HG02870 (cell line): ENCODE data around the gene EOMES.
A peak's percentile ranks its signal among the peaks of the same experiment; 100 is the strongest.
"Not testable (repeated sequence)": the region's sequence is repeated elsewhere in the genome, so short reads cannot be mapped to it uniquely, and the experiment has no call there.

Source experiments
- ATAC-seq: cut with Tn5 transposase; IDR thresholded peaks from one replicate; pipeline ENCODE4 v1.9.1; 2021; ENCODE audit warnings: mild to moderate bottlenecking, moderate library complexity; ENCODE audit not compliant: unreplicated experiment

EOMES gene

DNA sequence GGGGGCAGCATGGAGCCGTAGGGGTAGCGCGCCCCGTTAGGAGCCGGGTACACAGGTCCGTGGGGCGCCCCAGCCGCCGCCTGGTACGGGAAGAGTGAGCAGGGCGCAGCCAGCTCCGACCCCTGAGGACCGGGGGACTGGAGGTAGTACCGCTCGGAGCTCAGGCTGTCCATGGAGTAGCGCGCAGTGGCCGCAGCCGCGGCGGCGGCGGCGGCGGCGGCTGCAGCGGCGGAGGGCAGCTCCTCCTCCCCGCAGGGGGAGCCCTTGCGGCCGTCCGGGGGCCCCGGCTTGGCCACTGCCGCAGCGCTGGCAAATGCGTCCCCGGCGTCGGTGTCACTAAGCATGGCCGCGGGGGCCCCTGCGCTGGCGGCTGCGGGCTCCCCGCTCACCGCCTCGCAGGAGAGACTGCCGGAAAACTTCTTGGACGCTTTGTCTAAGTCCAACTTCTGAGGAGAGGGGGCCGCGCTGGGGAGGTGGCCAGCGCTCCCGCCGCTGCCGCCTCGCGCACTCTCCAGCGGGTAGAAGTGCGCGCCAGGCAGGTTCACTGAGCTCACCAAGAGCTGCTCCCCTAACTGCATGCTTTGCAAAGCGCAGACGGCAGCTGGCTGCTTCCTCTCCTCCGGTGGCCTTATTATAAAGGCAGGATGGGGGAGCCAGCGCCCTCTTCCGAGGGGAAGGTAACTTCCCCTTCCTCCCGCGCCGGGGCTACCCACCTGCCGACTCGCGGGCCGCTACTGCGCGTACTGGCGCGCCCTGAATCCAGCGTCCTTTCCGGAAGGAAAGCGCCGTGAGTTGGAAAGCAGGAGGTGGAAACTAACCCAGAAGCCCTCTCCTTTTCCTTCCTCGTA is at the start of gene EOMES:
TSS of gene EOMES (minus strand) at position 607 of the 848 bp plus-strand sequence. CDS start at position 578, 29 bp downstream.
- ATAC-seq = peak; percentile 49

DNA sequence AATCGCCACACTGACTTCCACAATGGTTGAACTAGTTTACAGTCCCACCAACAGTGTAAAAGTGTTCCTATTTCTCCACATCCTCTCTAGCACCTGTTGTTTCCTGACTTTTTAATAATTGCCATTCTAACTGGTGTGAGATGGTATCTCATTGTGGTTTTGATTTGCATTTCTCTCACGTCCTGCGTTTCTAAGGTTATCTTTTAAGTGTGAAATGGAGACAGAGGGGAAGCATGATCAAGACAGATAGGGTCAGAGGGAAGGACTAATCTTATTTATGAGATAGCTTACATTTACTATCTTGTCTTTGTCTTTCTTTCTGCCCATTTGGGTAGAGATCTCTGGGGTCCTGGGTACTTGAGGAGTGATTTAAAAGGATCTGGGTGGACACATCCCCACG is 48.3 kb upstream of the EOMES start:
- not testable (repeated sequence) for ATAC-seq

DNA sequence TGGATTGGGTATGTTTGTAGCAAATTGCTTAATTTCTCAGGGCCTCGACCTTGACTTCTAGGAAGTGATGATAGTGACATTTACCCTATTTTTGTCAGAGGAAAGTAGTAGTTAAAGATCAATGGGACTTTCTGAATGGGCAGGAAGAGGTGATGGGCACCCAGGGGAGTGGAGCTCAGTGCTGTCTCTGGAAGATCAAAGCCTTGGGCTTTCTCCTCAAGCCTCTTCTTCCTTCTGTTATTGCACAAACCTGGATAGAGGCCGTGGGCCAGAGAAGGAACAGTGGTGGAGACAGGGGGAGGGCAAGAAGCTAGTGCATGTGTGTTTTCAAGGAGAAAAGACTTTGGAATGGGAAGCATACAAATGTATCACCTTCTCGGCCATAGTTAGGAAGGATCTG is 44.9 kb upstream of the EOMES start:
- no peak for ATAC-seq

DNA sequence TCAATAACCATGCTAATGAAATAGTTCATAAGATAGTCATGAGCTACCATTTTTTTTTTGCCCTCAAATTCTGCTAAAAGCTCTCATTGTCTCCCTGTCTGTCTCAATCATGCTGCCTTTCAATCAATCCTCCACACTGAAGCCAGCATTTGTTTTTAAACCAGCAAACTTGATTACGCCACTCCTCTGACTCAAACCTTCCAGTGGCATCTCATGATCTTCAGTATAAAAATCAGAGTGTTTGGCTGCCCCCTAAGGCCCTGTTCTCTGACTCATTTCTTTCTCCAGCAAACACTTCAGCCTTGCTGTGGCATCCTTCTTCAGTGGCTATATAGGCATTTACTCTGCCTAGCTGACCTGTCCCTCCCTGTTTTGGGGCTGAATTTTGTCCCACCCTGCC is 36.0 kb upstream of the EOMES start:
- ATAC-seq = no peak

DNA sequence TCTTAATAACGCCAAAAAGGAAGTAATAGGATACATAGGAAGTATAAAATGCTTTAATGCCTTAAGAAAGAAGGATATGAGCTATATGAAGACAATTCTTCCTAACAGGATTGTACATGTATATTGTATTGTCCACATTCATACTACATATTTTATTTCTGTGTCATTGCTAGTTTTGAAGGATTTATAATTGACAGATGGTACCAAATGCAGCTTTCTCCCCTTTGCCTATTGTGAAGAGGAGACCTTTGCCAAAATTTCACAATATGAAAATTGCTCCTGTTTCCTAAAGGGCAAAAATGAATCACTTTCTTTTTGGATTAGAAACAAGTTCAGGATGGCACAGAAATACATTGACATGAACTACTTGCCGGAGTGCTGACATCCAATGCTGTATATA is 34.8 kb upstream of the EOMES start:
- ATAC-seq = no peak

DNA sequence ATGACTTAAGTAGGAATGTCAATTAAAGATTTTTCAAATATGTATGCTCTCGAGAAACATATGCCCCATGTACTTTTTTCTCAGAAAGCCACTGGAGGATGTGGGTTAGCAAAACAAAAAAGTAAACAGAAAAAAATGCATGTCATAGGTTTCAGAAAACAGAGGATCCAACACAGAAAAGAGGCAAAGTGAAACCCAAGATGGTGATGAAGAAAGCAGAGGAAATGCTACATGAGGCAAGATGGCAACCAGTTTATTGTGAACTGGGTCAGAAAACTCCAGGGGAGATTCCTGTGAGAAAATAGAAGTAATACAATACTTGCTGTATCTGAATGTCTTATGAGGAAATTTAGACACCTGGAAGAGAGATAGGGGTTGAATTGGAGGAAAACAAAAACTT is 30.8 kb upstream of the EOMES start:
- no peak for ATAC-seq

DNA sequence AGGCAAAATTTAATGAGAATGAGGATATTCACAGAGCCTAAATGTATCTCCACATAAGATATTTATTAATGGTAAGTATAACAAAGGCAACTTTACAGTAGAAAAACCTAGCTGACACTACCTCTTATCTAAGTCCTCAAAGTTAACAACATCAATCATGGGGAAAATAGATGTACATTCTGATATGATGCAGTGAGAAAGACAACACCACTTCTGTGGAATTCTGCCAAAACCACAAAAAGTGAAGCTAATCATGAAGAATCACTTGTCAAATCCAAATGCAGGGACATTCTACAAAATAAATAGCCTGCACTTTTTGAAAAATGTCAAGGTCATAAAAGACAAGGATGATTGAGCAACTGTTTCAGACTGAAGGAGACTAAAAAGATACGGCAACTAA is 27.5 kb upstream of the EOMES start:
- no peak for ATAC-seq

DNA sequence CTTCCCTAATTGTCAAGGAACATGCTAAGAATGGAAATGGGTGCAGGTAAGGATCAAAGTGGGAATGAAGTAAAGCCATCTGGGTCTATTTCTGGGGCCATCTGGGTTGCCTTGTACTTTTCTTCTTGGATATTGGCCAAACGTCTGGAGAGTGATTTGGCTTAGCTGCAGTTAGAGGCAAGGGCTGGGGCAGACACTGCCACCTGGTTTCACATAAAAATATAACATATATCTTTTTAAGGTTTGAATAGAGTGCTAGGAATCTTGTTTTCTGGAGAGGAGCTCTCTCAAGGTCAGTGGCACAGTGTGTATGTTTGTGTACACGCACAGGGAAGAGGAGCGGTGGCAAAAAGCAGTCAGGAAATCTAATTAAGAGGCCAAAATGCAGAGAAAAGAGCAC is 24.7 kb upstream of the EOMES start:
- no peak for ATAC-seq

DNA sequence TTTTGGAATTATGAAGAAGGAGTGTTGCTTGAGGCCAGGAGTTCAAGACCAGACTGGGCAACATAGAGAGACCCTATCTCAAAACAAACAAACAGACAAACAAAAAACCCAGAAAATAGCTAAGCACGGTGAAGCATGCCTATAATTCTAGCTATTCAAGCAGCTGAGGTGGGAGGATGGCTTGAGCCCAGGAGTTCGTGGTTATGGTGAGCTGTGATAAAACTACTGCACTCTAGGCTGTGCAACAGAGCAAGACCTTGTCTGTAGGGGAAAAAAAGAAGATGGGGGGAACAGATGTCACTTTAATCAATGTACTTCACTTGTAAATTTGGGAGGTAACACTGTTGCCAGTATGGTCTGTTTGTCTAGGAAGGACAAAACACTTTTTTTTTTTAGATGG is 18.7 kb upstream of the EOMES start:
- no peak for ATAC-seq

DNA sequence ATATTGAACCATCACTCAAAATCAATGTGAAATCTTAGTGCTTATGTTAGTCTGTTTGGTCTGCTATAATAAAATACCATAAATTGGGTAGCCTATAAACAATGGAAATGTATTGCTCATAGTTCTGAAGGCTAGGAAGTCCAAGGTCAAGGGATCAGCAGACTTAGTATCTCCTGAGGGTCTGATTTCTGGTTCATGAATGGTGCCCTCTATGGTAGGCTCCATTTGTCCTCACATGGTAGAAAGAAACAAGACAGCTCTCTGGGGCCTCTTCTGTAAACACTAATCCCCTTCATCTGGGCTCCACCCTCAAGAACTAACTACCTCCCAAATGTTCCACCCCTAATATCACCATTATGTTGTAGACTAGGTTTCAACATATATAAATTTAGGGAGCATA is 15.0 kb upstream of the EOMES start:
- no peak for ATAC-seq

DNA sequence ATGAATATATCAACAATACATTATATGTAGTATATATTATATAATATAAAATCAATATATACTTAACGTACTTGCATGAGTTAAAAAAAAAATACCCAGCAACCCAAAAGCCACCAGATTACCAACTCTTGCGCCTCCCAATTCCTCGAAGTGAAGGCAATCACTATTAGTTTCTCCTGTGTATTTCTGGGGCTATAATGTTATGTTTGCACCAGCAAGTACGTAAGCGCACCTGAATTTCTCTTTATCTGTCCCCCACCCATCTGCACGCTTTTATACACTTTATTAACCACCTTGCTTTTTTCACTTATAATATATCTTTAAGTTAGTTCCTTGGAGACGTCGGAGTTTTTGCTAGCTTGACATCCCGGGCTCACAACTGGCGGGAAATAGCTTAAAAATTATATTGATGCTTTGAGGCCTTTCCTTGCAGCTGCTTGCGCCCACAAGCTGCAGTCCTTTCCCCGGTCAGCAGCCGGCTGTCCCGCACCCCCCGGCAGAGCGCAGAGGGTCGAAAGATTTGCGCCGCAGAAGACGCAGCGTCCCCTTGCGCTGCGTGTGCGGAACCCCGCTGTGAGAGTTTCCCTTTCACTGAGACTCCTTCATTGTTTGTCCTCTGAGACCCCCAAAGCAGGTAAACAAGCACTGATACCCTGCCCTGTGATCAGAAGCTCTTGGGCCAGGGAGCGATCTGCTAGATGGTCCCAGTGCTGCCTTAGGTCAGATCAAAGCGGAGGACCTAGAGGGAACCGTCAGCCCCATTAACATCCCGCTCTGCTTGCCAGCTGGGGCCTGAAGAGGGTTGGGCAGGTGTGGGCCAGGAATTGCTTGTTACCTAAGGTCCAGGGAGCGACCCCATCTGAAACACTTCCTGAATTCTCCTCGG is 8.9 kb upstream of the EOMES start:
- no peak for ATAC-seq

DNA sequence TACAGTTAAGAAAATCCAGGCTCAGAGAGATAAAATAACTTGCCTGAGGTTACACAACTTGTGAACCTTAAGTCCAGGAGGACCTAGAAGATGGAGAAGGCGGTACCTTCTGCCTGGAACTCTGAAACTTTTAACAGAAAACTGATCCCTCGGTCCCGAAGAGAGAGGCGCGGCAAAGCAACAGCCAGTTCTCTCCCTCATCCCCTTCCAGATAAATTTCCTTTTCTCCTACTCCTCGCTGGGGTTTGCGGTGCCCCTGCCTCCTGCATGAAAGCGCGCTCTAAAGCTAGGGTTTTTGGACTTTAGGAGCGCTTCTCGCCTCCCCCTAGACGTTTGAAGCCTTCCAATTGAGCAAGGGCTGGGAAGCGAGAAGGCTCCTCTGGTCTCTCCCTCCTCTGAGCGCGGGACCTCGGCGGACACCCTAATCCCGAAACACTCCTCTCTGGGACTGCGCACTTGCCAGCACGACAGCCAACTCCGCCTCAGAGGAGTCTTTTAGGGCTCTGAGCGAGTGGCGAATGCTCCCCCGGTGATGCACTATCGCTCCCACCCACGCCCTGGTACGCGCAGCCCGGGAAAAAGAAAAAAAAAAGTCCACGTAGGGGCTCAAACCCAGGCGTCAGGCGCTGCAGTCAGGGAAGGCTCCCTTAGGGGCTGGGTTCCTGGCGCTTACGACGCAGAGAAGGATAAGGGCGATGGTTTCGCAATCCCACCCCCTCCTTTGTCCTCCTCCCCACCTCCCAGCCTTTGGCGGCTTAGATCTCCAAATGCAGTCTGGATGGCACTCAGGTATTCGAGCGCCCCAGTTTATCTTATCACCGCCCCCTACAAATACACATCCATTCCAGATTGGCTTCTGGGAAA is 7.9 kb upstream of the EOMES start:
- no peak for ATAC-seq

DNA sequence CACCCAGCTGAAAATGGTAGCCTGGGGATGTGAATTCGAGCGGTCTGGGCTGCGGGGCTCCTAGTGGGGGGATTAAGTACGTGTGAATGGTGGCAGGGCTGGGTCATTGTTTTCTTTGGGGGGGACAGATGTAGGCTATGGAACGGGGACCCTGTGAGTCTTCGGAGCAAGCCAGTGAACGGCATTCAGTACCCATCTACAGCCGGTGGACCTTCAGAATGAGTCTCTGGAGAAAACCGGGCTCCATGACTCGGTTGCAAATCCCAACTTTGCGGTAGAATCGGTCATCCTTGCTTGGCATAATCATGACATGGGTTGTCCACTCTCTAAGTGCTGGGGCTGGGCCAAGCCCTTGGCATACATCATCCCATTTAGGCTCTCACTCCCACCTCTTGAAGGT is 7.2 kb upstream of the EOMES start:
- ATAC-seq = no peak

DNA sequence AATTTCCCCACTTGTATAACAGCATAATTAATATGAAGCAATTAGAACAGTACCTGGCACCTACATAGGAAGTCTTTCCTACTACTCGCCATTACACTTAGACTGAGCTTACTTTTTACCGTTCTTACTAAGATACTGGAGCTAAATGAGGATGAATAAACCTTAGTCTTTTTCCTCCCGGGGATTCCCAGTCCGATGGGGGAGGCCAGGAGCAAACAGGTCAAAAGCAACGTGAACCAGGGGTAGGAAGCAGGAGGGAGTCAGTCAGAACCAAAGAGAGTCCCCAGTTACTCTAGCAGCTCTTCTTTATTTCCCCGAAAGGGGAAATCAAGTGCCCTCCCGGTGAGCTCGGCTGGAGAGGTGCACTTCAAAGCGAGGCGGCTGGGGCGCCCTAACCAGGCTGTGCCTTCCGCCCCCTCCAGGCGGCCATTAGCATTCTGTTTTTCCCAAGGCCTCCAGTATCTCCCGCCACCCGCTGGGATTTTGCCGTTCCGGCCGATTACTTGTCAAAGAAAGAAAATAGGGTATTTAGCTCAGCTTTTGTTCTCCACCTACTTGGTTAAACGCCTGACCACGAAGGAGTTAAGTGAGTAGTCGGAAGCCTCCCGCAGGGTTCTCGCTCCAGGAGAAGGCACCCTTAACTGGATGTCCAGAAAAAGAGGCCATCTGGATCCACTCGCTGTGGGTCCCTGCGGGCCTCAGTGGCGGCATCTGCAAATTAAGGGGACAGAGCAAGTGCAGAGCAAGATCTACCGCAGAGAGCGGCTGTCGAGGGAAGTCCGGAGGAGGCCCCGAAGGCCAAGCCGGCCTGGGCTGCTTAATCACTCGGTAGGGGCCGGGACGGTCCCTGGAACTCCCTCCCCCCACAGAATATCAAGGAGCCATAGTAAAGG is 6.3 kb upstream of the EOMES start:
- peak; percentile 43 for ATAC-seq

DNA sequence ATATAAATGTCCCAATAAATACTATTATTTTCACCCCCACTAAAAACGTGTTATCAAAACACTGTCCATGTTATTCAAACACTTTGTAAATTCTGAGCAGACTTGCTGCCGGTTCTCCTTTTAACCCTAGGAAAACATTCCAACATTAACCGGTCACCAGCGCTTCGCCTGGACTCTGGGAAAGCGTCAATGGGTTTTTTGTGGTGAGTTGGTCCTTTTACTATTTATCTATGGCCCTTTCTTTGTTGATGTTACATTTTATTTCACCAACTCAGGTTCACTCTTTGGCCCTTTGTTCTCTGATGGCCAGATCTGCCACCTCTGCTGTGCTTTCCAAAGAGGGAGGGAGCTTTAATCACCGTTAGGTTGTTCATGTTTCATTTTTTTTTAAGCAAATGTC is 4.1 kb upstream of the EOMES start:
- ATAC-seq = no peak

DNA sequence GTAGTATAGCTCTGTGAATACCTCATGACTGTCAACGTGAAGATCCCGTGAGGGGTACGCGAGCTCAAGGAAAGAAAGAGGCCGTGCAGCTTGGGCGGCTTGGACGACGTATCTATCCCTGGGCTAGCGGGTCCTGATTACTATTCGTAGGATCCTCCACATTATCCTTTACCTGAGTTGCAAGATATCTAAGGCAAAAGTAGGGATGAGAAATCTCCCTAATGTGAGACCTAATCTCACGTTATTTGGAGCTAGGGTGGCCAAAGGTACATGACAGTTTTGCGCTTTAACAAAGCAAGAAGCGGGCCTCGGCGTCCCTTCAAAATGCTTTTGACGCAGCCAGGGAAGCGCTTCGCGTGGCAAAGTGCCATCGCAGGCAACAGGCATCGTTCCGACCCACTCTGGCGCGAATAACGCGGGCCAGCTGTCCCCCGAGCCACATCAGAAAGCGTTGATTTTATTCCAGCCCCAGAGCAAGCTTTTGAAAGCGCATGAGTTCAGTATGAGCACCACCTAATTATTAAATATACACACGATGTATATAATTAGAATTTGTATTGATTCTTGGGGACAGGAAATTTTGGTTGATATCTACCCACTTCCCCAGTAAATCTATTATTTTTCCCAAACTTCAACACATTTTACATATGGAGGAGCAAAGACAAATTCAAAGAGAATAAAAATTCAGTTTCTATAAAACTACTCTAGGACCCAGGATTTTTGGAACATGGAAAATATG is 2.5 kb upstream of the EOMES start:
- no peak for ATAC-seq

DNA sequence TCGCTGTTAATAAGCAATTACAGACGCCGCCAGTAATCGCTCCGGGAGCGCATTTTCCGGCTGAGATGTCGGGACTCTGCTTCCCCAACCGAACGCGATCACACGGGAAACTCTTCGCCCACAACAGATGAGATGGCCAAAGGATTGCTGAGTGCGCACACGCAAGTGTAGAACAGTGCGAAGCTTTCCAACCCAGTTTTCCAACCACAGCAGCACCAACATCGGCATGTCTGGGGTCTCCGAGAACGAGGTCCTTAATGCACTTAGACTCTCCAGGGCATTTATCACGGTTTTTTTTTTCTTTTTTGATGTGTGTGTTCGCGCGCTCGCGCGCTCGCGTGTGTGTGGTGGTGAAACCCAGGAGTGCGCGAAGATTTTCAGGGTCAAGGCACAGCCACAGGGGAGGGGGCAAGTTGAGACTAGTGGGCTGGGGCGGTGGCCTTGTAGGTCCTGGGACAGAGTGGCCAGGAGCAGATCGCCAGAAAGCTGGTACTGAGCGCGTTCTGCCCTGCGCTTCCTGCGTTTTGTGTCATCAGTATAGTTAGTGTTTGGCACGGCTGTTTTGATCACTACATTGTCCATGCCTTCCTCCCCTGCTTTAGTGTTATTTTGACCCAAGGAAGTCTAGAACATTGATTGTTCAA is 1.8 kb upstream of the EOMES start:
- ATAC-seq = no peak

DNA sequence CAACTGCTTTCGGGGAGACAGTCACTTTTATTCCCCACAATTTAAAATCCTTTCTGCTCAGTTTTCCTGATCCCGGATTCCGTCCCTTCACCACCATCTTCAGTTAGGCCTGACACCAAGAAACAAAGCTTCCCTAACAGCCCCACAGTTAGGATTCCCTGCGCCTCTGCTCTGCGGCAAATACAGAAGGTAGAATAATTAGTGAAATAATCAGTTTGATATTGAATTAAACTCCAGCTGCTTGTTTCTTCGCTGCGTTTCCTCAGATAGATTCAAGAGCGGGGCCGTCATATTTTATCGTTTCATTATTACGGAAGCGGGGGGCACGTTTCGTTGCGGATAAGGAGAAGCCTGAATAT is 1.3 kb upstream of the EOMES start:
- no peak for ATAC-seq

DNA sequence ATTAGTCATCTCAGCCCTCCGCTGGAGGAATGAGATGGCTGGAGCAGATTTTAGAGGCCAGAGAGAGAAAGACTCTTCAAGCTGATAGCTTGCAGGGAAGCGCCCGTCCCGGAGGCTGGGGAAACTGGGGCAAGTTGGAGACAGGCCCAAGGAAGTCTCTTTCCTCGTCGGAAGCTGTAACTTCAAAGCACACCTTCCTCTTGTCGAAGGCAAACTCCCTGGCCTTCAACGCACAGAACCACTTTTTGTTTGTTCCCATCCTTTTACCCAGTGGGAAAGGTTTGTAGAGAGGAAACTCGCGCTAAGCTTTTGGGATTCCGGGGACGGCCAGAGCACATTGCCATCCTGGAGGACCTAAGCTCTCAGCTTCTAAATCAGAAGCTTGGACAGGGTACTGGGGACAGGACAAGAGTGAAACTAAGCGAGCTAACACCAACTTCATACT is 900 bp upstream of the EOMES start:
- ATAC-seq = no peak
